Gastrocnemius medialis (tissue), 4 donors: ENCODE results near the gene SFT2D1. TPM values are rescaled to one million over a fixed set of nuclear protein-coding genes. Genes with fewer than 3 reads are reported as not detected.
"Not testable (repeated sequence)": the region's sequence is repeated elsewhere in the genome, so short reads cannot be mapped to it uniquely, and the experiment has no call there.

Source experiments
- ATAC-seq, 2 donors: fragments of 150-250 bp; one replicate each; pipeline ENCODE4 v1.9.1; 2016
- DNase-seq, 2 donors: peaks; one replicate each; pipeline ENCODE4 v3.0.0-alpha.2; 2019
- H3K27ac ChIP-seq, 4 donors: fragments of 200-600 bp; sonication (generic); 1 replicate in 1 of 4; 2 replicates in 3 of 4; pipeline ENCODE4 v1.5.1; 2016 to 2018; ENCODE audit warnings: mild to moderate bottlenecking in 2 of 4, moderate library complexity in 1 of 4
- H3K27me3 ChIP-seq, 3 donors: fragments of 200-600 bp; sonication (generic) in 2 of 3; 1 replicate in 1 of 3; 2 replicates in 2 of 3; pipeline versions ENCODE4 v1.5.1 to v1.6.0; 2016 to 2019; ENCODE audit warnings: mild to moderate bottlenecking in 1 of 3, moderate library complexity in 1 of 3
- H3K36me3 ChIP-seq, 2 donors: fragments of 200-600 bp; sonication (generic) in 1 of 2; one replicate each; pipeline ENCODE4 v1.5.1; 2017 to 2018
- H3K4me1 ChIP-seq, 2 donors: fragments of 200-600 bp; sonication (generic) in 1 of 2; one replicate each; pipeline ENCODE4 v1.5.1; 2016 to 2017; ENCODE audit warnings: mild to moderate bottlenecking in 2 of 2
- H3K4me3 ChIP-seq, 4 donors: fragments of 200-600 bp; sonication (generic) in 3 of 4; 1 replicate in 1 of 4; 2 replicates in 3 of 4; pipeline ENCODE4 v1.5.1; 2016 to 2019; ENCODE audit warnings: mild to moderate bottlenecking in 2 of 4
- H3K9me3 ChIP-seq, 3 donors: fragments of 200-600 bp; sonication (generic) in 2 of 3; 1 replicate in 1 of 3; 2 replicates in 2 of 3; pipeline ENCODE4 v1.5.1; 2016 to 2019
- POLR2A ChIP-seq, 2 donors: fragments of 450-650 bp; IDR thresholded peaks; one replicate each; pipeline ENCODE4 v1.6.1; 2017; ENCODE audit warnings: antibody characterized with exemption in 2 of 2, mild to moderate bottlenecking in 2 of 2, moderate library complexity in 2 of 2
- in situ Hi-C, 4 donors: fragments of 200-750 bp; cut with MboI; loops; one replicate each; pipeline versions ENCODE4 v1.15.0 to v1.8.0; 2017; ENCODE audit warnings: low sequenced_read_pairs in 4 of 4
- intact Hi-C: fragments of 100-400 bp; cut with DNase I; formaldehyde crosslinking; loops from one replicate; pipeline ENCODE4 v1.15.1; 2023; ENCODE audit warnings: low total_unique reads
- total RNA-seq, 4 donors: library from RNA; depleted of rRNA; stranded (reverse); fragments of >200 nt; gene quantifications; one replicate each; pipeline versions ENCODE4 v1.1.0 to v1.2.3, GENCODE V29; 2016
- TF ChIP-seq, protein P1 (sequence below), 5 experiments: fragments of 450-650 bp in 3 of 5; fragments of 200-600 bp in 2 of 5; sonication (generic) in 2 of 5; IDR thresholded peaks in 4 of 5; conservative IDR thresholded peaks in 1 of 5; 1 replicate in 4 of 5; 2 replicates in 1 of 5; pipeline ENCODE4 v1.5.1; 2016 to 2019; ENCODE audit warnings: antibody characterized with exemption in 5 of 5, mild to moderate bottlenecking in 3 of 5, moderate library complexity in 3 of 5

Gene SFT2D1
- total RNA-seq, 4 donors from 2014 or later, result 14.1 to 29.0 (median 16.8) TPM

DNA sequence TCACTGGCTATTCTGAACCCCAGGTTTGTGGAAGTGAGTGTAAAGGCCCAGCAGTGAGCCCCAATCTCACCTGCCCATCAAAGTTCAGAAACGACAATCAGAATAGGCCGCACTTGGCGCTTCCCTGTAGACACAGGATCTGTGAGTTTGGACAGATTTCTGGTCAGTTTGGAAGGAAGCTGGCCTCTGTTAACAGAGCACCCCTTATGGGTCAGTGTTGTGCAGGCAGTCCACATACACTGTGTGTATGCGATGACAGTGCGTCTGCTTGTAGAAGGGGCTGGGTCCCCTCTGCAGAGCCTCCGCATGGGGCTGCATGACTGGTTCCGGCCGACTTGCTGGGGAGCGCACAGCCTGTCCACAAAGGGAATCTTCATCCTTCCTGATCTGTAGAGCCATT is 43.8 kb upstream of the SFT2D1 start:
- in situ Hi-C loops, result no loop called here
- H3K36me3 ChIP-seq, result no peaks in the 10 kb centered on the region
- H3K9me3 ChIP-seq, result no peaks in the 10 kb centered on the region
- intact Hi-C loops, result no loop called here
- DNase-seq, result no peak
- H3K27me3 ChIP-seq, result no peaks in the 10 kb centered on the region
- no peak overlapping the region for H3K27ac ChIP-seq
- TF ChIP-seq, protein P1, sequence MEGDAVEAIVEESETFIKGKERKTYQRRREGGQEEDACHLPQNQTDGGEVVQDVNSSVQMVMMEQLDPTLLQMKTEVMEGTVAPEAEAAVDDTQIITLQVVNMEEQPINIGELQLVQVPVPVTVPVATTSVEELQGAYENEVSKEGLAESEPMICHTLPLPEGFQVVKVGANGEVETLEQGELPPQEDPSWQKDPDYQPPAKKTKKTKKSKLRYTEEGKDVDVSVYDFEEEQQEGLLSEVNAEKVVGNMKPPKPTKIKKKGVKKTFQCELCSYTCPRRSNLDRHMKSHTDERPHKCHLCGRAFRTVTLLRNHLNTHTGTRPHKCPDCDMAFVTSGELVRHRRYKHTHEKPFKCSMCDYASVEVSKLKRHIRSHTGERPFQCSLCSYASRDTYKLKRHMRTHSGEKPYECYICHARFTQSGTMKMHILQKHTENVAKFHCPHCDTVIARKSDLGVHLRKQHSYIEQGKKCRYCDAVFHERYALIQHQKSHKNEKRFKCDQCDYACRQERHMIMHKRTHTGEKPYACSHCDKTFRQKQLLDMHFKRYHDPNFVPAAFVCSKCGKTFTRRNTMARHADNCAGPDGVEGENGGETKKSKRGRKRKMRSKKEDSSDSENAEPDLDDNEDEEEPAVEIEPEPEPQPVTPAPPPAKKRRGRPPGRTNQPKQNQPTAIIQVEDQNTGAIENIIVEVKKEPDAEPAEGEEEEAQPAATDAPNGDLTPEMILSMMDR (IDR thresholded peaks at IDR 0.05 in 4 of 5, conservative IDR thresholded peaks at IDR 0.05 in 1 of 5), result no peak
- TF ChIP-seq POLR2A (IDR thresholded peaks at IDR 0.05), result no peak
- peaks cover 5 to 9% of the 10 kb centered on the region in 2 donors for H3K4me1 ChIP-seq
- H3K4me3 ChIP-seq, result no peak overlapping the region
- no peak for ATAC-seq

GRCh38 chr6:166383802-166384363 is 41.5 kb upstream of the SFT2D1 start:
- peaks cover 25 to 32% of the 10 kb centered on the region in 2 donors for H3K4me1 ChIP-seq
- in situ Hi-C loops, H3K9me3 ChIP-seq, ATAC-seq, H3K27me3 ChIP-seq, H3K36me3 ChIP-seq: not testable (repeated sequence)
- peak overlapping the region; percentile 93 to 99 (median 96) for H3K27ac ChIP-seq
- intact Hi-C loops, result loop anchor here (1.0 to 5.0 kb wide), 5 partner anchors 42 to 308 kb away; partner anchors contain the start of genes RPS6KA2 and SFT2D1
- TF ChIP-seq, protein P1 (IDR thresholded peaks at IDR 0.05 in 4 of 5, conservative IDR thresholded peaks at IDR 0.05 in 1 of 5), result peak in 3 of 5 experiments; percentile 29 to 40 (median 29)
- H3K4me3 ChIP-seq, result peak overlapping the region; percentile 80 to 94 (median 90)
- peak in 1 of 2 donors; percentile 34 for DNase-seq

- in situ Hi-C loops, result no loop called here
- H3K4me1 ChIP-seq, result peaks cover 25 to 34% of the 10 kb centered on the region in 2 donors
These were observed 40.8 kb upstream of the SFT2D1 start, which contains the start of gene MPC1 for GRCh38 chr6:166382933-166383801. MPC1 (minus strand) TSS chr6:166382940; CDS start chr6:166382876, 64 bp downstream.

DNA sequence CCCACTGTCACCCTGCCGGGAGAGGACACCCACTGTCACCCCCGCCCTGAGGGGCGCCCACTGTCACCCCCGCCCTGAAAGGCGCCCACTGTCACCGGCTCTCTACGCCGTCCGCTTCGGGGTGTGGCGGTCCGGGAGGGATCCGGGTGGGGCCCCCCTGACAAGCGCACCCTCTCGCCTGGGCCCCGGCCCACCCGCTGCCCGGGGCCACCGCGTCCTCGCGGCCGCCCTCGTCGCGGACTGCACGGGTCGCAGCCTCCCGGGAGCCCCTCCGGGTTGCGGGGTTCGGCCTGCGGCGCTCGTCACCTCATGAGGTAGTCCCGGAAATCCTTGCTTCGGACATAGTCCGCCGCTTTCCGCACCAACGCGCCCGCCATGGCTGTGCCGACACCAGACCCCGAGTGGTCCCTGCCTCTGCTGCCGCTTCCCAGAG is 40.2 kb upstream of the SFT2D1 start:
- in situ Hi-C loops (no loop called here), intact Hi-C loops (loop anchor here (1.0 to 5.0 kb wide), 6 partner anchors 17 to 310 kb away; partner anchors contain the start of gene RPS6KA2)
- H3K36me3 ChIP-seq, result no peaks in the 10 kb centered on the region
- H3K27ac ChIP-seq, result peak overlapping the region; percentile 93 to 99 (median 96)
- H3K4me3 ChIP-seq, result peak overlapping the region; percentile 80 to 93 (median 90)
- no peaks in the 10 kb centered on the region for H3K27me3 ChIP-seq
- DNase-seq (no peak), ATAC-seq (peak; percentile 20 to 27)
- H3K4me1 ChIP-seq, result peaks cover 25 to 38% of the 10 kb centered on the region in 2 donors
- no peaks in the 10 kb centered on the region for H3K9me3 ChIP-seq
- peak; percentile 89 to 95 for TF ChIP-seq POLR2A (IDR thresholded peaks at IDR 0.05)
- TF ChIP-seq, protein P1 (IDR thresholded peaks at IDR 0.05 in 4 of 5, conservative IDR thresholded peaks at IDR 0.05 in 1 of 5), result no peak

More at GRCh38 chr6:166382933-166383801, 40.8 kb upstream of the SFT2D1 start, which contains the start of gene MPC1:
- H3K4me3 ChIP-seq, result peak within 1 kb of the TSS; percentile 80 to 94 (median 90)
- intact Hi-C loops, result loop anchor here (1.0 to 5.0 kb wide), 7 partner anchors 18 to 309 kb away; partner anchors contain the start of genes RPS6KA2 and SFT2D1
- TF ChIP-seq, protein P1 (IDR thresholded peaks at IDR 0.05 in 4 of 5, conservative IDR thresholded peaks at IDR 0.05 in 1 of 5), result no peak
- TF ChIP-seq POLR2A (IDR thresholded peaks at IDR 0.05), result peak; percentile 82 to 94
- H3K9me3 ChIP-seq, result no peaks in the 10 kb centered on the region
- no peaks in the 10 kb centered on the region for H3K36me3 ChIP-seq
- no peaks in the 10 kb centered on the region for H3K27me3 ChIP-seq
- H3K27ac ChIP-seq, result peak within 1 kb of the TSS; percentile 93 to 99 (median 96)
- DNase-seq, result peak; percentile 92 to 96
- peak; percentile 79 to 87 for ATAC-seq
